Uterus (tissue), 4 donors: Measurements from ENCODE around the gene OSBPL8. TPM values are rescaled to one million over a fixed set of nuclear protein-coding genes. Genes with fewer than 3 reads are reported as not detected.

Experiments used
- DNase-seq, 2 donors: peaks; one replicate each; pipeline ENCODE4 v3.0.0-alpha.2; 2019 to 2020
- H3K27ac ChIP-seq, 2 donors: fragments of 200-600 bp; sonication (generic); 1 replicate in 1 of 2; 2 replicates in 1 of 2; pipeline ENCODE4 v1.5.1; 2016 to 2018
- H3K27me3 ChIP-seq, 2 donors: fragments of 200-600 bp; sonication (generic); one replicate each; pipeline ENCODE4 v1.5.1; 2018 to 2019; ENCODE audit warnings: control low read depth in 1 of 2
- H3K36me3 ChIP-seq, 2 donors: fragments of 200-600 bp; sonication (generic); one replicate each; pipeline ENCODE4 v1.5.1; 2019; ENCODE audit warnings: control low read depth in 1 of 2
- H3K4me1 ChIP-seq, 2 donors: fragments of 200-600 bp; sonication (generic); one replicate each; pipeline ENCODE4 v1.5.1; 2018 to 2019; ENCODE audit warnings: control low read depth in 1 of 2
- H3K4me3 ChIP-seq, 2 donors: fragments of 200-600 bp; sonication (generic); 1 replicate in 1 of 2; 2 replicates in 1 of 2; pipeline ENCODE4 v1.5.1; 2018 to 2019; ENCODE audit warnings: mild to moderate bottlenecking in 1 of 2
- H3K9me3 ChIP-seq, 2 donors: fragments of 200-600 bp; sonication (generic); one replicate each; pipeline ENCODE4 v1.5.1; 2019; ENCODE audit warnings: control low read depth in 1 of 2
- CTCF ChIP-seq, 4 experiments: fragments of 200-600 bp in 2 of 4; fragments of 450-650 bp in 2 of 4; sonication (generic) in 2 of 4; IDR thresholded peaks; one replicate each; pipeline ENCODE4 v1.5.1; 2016 to 2019; ENCODE audit warnings: antibody characterized with exemption in 4 of 4, mild to moderate bottlenecking in 2 of 4, moderate library complexity in 1 of 4
- POLR2A ChIP-seq, 2 donors: fragments of 450-650 bp; IDR thresholded peaks; one replicate each; pipeline ENCODE4 v1.6.1; 2016; ENCODE audit warnings: antibody characterized with exemption in 2 of 2, mild to moderate bottlenecking in 1 of 2, moderate library complexity in 1 of 2
- intact Hi-C: fragments of 100-400 bp; cut with DNase I; formaldehyde crosslinking; loops from one replicate; pipeline ENCODE4 v1.15.1; 2023; ENCODE audit warnings: low total_unique reads
- total RNA-seq, 4 donors: library from RNA; depleted of rRNA in 3 of 4; stranded (reverse); fragments of >200 nt in 3 of 4; gene quantifications; one replicate each; pipeline versions ENCODE4 v1.1.0 to v1.2.4, GENCODE V29; 2014 to 2023
- donor health status: DM: yes; HTN: yes; CAD: no.

OSBPL8 gene
- total RNA-seq, 4 donors from 2014 or later = 22.0 to 131 (median 69.3) TPM

GRCh38 chr12:76537923-76538322 is 21.6 kb downstream of the OSBPL8 start:
- no peaks in the 10 kb centered on the region for H3K27me3 ChIP-seq
- intact Hi-C loops = no loop called here
- no peak for TF ChIP-seq POLR2A (IDR thresholded peaks at IDR 0.05)
- no peak for TF ChIP-seq CTCF (IDR thresholded peaks at IDR 0.05)
- no peaks in the 10 kb centered on the region for H3K36me3 ChIP-seq
- H3K4me3 ChIP-seq = no peak overlapping the region
- H3K27ac ChIP-seq = no peak overlapping the region
- no peaks in the 10 kb centered on the region for H3K9me3 ChIP-seq
- no peaks in the 10 kb centered on the region for H3K4me1 ChIP-seq
- DNase-seq = no peak

- Histone ChIP-seq H3K27me3 (no peaks in the 10 kb centered on the region), H3K9me3 (no peaks in the 10 kb centered on the region), H3K4me3 (no peak overlapping the region), H3K4me1 (no peaks in the 10 kb centered on the region), H3K36me3 (no peaks in the 10 kb centered on the region), H3K27ac (no peak overlapping the region)
- TF ChIP-seq CTCF (IDR thresholded peaks at IDR 0.05) (no peak), POLR2A (IDR thresholded peaks at IDR 0.05) (no peak)
- intact Hi-C loops = no loop called here
- no peak for DNase-seq
Measured at GRCh38 chr12:76536546-76536945, 23.0 kb downstream of the OSBPL8 start.

GRCh38 chr12:76535170-76535569 is 24.4 kb downstream of the OSBPL8 start:
- no peak for DNase-seq
- intact Hi-C loops = no loop called here

GRCh38 chr12:76533331-76533730 is 26.2 kb downstream of the OSBPL8 start:
- Histone ChIP-seq H3K4me3 (no peak overlapping the region), H3K27ac (no peak overlapping the region), H3K4me1 (no peaks in the 10 kb centered on the region), H3K27me3 (no peaks in the 10 kb centered on the region), H3K36me3 (no peaks in the 10 kb centered on the region), H3K9me3 (no peaks in the 10 kb centered on the region)
- no peak for TF ChIP-seq CTCF (IDR thresholded peaks at IDR 0.05)
- TF ChIP-seq POLR2A (IDR thresholded peaks at IDR 0.05) = no peak
- intact Hi-C loops = no loop called here
- no peak for DNase-seq

More at GRCh38 chr12:76535170-76535569, 24.4 kb downstream of the OSBPL8 start:
- H3K4me1 ChIP-seq = no peaks in the 10 kb centered on the region
- TF ChIP-seq POLR2A (IDR thresholded peaks at IDR 0.05) (no peak), CTCF (IDR thresholded peaks at IDR 0.05) (no peak)
- H3K9me3 ChIP-seq = no peaks in the 10 kb centered on the region
- H3K4me3 ChIP-seq = no peak overlapping the region
- no peak overlapping the region for H3K27ac ChIP-seq
- no peaks in the 10 kb centered on the region for H3K27me3 ChIP-seq
- no peaks in the 10 kb centered on the region for H3K36me3 ChIP-seq

- intact Hi-C loops = no loop called here
- Histone ChIP-seq H3K4me3 (no peak overlapping the region), H3K36me3 (no peaks in the 10 kb centered on the region), H3K27ac (no peak overlapping the region), H3K9me3 (no peaks in the 10 kb centered on the region), H3K27me3 (no peaks in the 10 kb centered on the region), H3K4me1 (no peaks in the 10 kb centered on the region)
- TF ChIP-seq POLR2A (IDR thresholded peaks at IDR 0.05) = no peak
- no peak for TF ChIP-seq CTCF (IDR thresholded peaks at IDR 0.05)
- DNase-seq = no peak
Measured at GRCh38 chr12:76532520-76532919, 27.1 kb downstream of the OSBPL8 start.
